IMR-90 (cell line): ENCODE results near the gene TRAPPC4.

Experiments
- BHLHE40 ChIP-seq: fragments of 150-350 bp; IDR thresholded peaks from 2 replicates; pipeline ENCODE4 v1.6.1; 2016; ENCODE audit warnings: mild to moderate bottlenecking, low read depth, low read length
- CEBPB ChIP-seq: IDR thresholded peaks from 2 replicates; pipeline ENCODE4 v1.6.1; 2012; ENCODE audit warnings: low read depth, low read length, improper control_type of control experiment
- ELK1 ChIP-seq: fragments of 150-350 bp; IDR thresholded peaks from 2 replicates; pipeline ENCODE4 v1.6.1; 2016; ENCODE audit warnings: low read depth, mild to moderate bottlenecking, low read length, moderate library complexity, borderline replicate concordance
- FOS ChIP-seq: fragments of 150-350 bp; IDR thresholded peaks from 2 replicates; pipeline ENCODE4 v1.6.1; 2016; ENCODE audit warnings: low read depth, low read length
- MAFK ChIP-seq: IDR thresholded peaks from 2 replicates; pipeline ENCODE4 v1.6.1; 2012; ENCODE audit warnings: low read depth, low read length, improper control_type of control experiment
- MXI1 ChIP-seq: IDR thresholded peaks from 2 replicates; pipeline ENCODE4 v1.6.1; 2012; ENCODE audit warnings: low read depth, mild to moderate bottlenecking, low read length, moderate library complexity, borderline replicate concordance
- POLR2A ChIP-seq: IDR thresholded peaks from 2 replicates; pipeline ENCODE4 v1.6.1; 2012; ENCODE audit warnings: mild to moderate bottlenecking, low read depth, low read length
- RAD21 ChIP-seq: IDR thresholded peaks from 2 replicates; pipeline ENCODE4 v1.6.1; 2012; ENCODE audit warnings: low read length, improper control_type of control experiment
- RCOR1 ChIP-seq: IDR thresholded peaks from 2 replicates; pipeline ENCODE4 v1.6.1; 2012; ENCODE audit warnings: mild to moderate bottlenecking, low read length, improper control_type of control experiment; ENCODE audit not compliant: insufficient replicate concordance
- RFX5 ChIP-seq: IDR thresholded peaks from 2 replicates; pipeline ENCODE4 v1.8.0; 2012; ENCODE audit warnings: low read depth, mild to moderate bottlenecking, low read length, moderate library complexity
- SMC3 ChIP-seq: fragments of 150-350 bp; IDR thresholded peaks from 2 replicates; pipeline ENCODE4 v1.6.1; 2016; ENCODE audit warnings: low read depth, mild to moderate bottlenecking, antibody characterized with exemption, low read length, moderate library complexity
- TF ChIP-seq, protein P1 (sequence below): conservative IDR thresholded peaks from 2 replicates; pipeline ENCODE4 v1.5.1; 2012; ENCODE audit warnings: mild to moderate bottlenecking, low read depth, low read length, improper control_type of control experiment
- TF ChIP-seq, protein P2 (sequence below): fragments of 150-350 bp; IDR thresholded peaks from 2 replicates; pipeline ENCODE4 v1.6.1; 2017; ENCODE audit warnings: mild to moderate bottlenecking, antibody characterized with exemption, low read length, low read depth

DNA sequence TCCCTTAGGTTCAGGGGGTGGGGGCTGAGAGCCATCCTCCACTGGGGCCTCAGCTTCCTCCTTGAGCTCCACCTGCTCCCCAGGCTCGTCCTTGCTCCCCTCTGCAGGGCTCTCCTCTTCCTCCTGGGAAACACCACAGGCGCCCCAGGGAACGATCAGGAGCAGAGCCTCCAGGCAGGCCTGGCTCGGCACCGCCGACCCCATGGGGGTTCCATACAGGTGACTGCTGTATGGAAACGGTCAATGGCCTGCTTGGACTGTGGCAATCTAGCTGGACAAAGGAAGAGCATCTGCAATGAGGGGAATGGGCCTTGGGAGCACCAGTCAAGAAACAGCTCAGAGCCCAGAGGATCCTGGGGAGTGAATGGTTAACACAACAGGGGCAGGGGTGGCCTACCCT, 30.5 kb downstream of the TRAPPC4 start:
- no peak for TF ChIP-seq RAD21
- TF ChIP-seq, protein P1, sequence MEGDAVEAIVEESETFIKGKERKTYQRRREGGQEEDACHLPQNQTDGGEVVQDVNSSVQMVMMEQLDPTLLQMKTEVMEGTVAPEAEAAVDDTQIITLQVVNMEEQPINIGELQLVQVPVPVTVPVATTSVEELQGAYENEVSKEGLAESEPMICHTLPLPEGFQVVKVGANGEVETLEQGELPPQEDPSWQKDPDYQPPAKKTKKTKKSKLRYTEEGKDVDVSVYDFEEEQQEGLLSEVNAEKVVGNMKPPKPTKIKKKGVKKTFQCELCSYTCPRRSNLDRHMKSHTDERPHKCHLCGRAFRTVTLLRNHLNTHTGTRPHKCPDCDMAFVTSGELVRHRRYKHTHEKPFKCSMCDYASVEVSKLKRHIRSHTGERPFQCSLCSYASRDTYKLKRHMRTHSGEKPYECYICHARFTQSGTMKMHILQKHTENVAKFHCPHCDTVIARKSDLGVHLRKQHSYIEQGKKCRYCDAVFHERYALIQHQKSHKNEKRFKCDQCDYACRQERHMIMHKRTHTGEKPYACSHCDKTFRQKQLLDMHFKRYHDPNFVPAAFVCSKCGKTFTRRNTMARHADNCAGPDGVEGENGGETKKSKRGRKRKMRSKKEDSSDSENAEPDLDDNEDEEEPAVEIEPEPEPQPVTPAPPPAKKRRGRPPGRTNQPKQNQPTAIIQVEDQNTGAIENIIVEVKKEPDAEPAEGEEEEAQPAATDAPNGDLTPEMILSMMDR: no peak
- no peak for TF ChIP-seq RCOR1
- no peak for TF ChIP-seq RFX5
- no peak for TF ChIP-seq CEBPB
- no peak for TF ChIP-seq POLR2A
- no peak for TF ChIP-seq MXI1
- TF ChIP-seq ELK1: no peak
- no peak for TF ChIP-seq MAFK
- TF ChIP-seq BHLHE40: no peak
- TF ChIP-seq, protein P2, sequence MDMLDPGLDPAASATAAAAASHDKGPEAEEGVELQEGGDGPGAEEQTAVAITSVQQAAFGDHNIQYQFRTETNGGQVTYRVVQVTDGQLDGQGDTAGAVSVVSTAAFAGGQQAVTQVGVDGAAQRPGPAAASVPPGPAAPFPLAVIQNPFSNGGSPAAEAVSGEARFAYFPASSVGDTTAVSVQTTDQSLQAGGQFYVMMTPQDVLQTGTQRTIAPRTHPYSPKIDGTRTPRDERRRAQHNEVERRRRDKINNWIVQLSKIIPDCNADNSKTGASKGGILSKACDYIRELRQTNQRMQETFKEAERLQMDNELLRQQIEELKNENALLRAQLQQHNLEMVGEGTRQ: no peak
- TF ChIP-seq SMC3: no peak
- no peak for TF ChIP-seq FOS
